ENCODE results near the gene POLR3H.
"Not testable (repeated sequence)": the region's sequence is repeated elsewhere in the genome, so short reads cannot be mapped to it uniquely, and the experiment has no call there.

Gene POLR3H, protein sequence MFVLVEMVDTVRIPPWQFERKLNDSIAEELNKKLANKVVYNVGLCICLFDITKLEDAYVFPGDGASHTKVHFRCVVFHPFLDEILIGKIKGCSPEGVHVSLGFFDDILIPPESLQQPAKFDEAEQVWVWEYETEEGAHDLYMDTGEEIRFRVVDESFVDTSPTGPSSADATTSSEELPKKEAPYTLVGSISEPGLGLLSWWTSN

DNA sequence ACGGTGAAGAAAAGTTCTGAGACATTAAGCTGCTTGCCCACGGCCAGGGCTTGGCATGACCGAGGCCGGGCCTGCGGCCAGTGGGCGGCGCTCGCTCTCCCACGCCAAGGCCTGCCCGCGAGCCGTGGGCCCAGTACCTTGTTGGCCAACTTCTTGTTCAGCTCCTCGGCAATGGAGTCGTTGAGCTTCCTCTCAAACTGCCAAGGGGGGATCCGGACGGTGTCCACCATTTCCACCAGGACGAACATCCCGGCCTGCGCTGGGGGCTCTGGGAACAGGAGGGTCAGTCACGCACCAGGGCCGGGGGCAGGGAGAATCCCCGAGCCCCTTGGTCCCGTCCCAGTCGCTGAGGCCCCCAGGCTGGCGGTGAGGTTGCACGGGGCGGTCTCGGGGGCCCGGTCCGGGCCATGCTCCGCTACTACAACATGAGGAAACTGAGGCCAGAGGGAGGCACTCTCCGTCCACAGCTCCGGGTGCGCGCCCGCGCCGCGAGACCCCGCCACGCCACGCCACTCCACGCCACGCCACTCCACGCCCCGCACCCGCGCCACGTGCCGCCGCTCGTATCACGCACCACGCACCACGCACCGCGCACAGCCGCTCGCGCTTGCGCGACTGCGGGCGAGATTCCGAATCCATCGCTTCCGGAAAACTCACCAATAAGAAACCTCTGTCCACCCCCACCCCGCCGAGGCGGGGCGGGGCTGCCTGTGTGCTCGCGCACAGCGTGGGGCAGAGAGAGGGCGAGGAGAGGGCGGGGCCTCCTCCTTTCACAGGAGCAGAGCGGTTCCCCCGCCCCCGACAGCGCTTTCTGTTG, at the start of gene POLR3H:
POLR3H (minus strand) TSS at position 617 of the 817 bp plus-strand sequence; CDS start at position 248, 369 bp downstream.
- DNase-seq = peak; percentile 71 to 99 (median 95)

DNA sequence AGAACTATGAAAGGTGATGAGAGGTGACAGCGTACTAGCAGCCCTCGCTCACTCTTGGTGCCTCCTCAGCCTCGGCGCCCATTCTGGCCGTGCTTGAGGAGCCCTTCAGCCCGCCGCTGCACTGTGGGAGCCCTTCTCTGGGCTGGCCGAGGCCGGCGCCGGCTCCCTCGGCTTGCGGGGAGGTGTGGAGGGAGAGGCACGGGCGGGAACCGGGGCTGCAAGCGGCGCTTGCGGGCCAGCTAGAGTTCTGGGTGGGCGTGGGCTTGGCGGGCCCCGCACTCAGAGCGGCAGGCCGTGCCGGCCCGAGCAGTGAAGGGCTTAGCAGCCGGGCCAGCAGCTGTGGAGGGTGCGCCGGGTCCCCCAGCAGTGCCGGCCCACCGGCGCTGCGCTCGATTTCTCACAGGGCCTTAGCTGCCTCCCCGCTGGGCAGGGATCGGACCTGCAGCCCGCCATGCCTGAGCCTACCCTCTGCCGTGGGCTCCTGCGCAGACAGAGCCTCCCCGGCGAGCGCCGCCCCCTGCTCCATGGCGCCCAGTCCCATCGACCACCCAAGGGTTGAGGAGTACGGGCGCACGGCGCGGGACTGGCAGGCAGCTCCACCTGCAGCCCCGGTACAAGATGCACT, 49.2 kb upstream of the POLR3H start:
- DNase-seq = not testable (repeated sequence)

DNA sequence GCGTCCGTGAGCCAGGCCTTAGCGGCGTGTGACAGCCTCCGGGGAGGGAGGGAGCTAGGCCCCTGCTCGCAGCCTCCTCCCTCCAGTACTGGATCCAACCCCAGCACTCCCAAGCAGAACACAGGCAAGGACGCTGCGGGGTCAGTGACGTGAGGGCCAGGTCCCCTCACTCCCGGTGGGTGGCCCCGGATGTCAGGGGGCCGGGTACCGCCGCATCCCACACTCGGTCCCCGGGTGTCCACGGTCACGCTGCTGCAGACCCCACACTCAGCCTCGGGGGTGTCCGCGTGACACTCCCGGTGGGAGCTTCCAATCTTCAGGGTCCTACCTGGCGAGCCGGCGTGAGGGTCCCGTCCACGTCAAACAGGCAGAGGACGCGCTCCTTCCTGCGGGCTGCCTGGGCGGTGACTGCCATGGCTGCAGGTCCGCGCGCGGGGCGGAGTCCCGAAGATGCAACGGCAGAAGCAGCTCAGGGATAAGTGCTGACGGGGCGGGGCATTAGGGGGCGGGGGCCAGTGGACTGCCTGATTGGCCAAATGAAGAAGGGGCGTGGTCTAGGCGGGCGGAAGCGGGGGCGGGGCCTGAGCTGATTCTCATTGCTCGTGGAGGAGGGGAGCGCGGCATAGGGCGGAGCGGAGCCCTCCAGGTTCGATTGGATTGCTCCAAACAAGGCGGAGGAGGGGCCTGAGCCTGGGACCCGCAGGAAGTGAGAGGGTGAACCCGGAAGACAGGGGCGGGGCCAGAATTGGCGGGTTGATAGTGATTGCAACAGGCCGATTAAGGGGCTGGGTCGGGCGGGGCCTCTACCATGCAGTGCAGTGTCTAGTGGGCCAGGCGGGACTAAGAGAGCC, 45.3 kb upstream of the POLR3H start, which contains the start of gene PMM1:
PMM1 (minus strand) TSS at position 450 of the 851 bp plus-strand sequence; CDS start at position 415, 35 bp downstream.
- DNase-seq = peak; percentile 67 to 100 (median 99)

DNA sequence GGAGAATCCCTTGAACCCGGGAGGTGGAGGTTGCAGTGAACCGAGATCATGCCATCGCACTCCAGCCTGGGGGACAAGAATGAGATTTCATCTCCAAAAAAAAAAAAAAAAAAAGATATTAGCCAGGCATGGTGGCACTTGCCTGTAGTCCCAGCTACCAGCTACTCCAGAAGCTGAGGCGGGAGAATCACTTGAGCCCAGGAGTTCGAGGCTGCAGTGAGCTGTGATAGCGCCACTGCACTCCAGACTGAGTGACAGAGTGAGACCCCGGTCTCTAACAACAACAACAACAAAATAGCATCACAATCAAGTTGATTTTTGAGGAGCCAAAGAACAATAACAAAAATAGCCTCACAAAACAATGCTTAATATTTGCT, 43.1 kb upstream of the POLR3H start:
- DNase-seq = no peak

GRCh38 chr22:41585898-41586297, 41.6 kb upstream of the POLR3H start:
- DNase-seq = no peak

DNA sequence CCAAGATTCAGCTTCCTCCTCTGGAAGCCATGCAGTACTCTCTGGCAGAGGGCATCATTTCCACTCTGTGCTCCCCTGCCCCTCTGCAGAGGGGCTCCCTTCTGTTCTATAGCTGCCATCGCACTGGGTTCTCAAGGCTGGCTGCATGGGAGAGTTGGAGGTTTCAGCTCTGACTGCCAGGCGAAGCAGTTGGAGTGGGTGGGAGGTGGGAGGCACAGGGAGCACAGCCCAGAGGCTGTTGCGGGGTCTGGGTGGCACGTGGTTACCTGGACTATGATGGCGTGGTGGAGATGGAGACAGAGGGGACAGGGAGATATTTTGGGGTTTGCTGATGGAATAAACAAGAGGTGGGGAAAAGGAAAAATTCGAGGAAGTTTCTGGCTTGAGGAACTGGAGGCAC, 40.6 kb upstream of the POLR3H start:
- no peak for DNase-seq

DNA sequence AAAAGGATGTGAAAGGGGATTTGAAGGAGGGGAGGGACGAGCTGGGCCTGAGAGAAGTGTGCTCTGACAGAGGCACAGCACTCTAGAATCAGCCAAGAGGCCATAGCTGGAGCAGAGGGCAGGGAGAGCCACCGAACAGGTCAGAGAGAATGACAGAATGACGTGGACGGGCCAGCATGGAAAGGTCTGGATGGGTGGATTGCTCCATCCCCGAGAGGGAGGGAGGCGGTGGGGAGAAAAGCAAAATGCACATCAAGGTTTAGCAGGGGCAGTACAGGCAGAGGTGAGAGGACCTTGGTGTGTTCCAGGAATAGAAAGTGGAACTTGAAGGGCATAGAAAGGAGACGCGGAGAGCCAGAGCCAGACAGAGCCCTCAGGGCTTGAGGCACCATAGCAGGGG, 38.4 kb upstream of the POLR3H start:
- no peak for DNase-seq

GRCh38 chr22:41579997-41580355, 35.7 kb upstream of the POLR3H start:
- DNase-seq = no peak

DNA sequence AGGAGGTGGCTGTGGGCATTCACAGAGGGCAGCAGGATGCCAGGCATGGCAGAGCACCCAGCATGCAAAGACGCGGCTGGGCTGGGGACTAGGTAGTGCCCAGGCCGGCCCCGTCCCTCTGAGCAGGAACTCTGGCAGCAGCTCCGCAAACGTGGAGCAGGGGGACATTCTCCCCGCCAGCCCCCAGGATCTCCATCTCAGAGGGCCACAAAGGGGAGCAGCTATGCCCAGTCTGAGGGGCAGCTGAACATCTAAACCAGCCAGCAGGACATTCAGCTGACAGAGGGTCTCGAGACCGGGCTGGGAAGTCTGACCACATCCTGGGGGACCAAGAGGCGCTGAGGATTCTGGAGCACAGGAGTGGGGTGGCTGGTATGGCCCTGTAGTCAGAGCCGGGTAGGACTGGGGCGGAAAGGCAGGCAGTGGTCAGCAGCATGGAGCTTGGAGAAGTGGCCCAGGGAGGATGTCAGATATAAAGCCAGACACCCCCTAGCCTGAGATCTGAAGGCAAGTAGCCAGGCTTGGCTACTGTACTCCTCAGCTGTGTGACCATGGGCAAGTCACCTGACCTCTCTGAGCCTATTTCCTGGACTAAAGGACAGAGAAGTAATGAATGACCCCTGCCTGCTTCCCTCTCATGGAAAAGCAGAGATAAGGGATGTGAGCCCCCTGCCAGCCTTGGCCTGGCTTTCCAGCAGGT, 35.2 kb upstream of the POLR3H start:
- no peak for DNase-seq

DNA sequence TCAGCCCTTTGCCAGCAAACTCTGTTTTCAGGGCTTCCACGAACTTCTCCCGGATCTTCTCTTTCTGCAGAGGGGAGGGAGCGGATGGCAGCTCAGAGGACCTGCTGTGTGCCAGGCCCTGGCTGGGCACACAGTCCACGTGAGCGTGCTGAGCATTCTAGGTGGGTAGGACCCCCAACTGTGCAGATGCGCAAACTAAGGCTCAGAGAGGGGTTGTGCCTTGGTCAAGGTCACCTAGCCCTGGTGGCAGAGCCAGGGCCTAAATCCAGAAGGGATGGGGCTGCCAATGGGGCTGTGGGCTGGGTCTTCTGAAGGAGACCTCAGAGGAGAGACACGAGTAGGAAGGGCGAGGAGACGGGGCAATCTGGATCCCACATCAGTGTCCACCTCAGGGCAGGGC, 34.5 kb upstream of the POLR3H start:
- DNase-seq = no peak

- no peak for DNase-seq
These were observed 33.8 kb upstream of the POLR3H start for GRCh38 chr22:41578114-41578513.

DNA sequence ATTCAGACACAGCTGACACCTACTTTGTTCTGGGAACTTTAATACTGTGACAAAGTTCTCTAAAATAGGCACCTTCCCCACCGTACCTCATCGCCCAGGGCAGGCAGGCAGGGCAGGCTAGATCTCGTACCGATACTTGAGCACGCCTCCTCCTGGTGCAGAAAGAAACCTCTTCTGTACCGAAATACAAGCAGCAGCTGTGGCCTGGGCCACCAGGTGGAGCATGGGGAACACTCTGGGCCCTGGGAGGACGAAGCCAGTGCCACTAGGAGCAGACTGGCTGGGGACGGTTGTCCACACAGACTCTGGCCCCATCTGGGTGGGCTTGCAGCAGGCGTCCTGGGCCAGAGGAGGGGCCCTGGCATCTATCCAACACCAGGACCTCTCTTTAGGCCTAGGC, 32.6 kb upstream of the POLR3H start:
- DNase-seq = peak in 14 of 51 donors; percentile 17 to 46 (median 26)

DNA sequence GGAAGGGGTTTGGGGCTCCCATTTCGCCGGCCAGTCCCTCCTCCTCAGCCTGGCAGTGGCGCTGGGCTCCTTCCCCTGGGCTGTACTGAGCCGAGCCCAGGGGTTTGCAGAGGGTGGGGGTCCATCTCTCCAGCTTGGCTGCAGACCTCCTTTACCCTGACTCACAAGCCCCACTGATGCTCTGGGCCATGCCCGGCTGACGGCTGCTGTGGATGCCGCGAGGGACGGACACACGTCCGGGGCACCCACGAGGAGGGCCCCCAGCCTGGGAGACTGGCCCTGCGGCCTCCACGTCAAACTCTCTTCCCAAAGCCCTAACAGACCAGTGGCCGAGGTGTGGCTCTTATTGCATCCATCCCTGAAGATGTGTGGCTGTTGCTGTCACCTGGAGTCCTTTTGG, 31.3 kb upstream of the POLR3H start:
- no peak for DNase-seq

- DNase-seq = peak in 25 of 51 donors; percentile 16 to 63 (median 39)
These were observed 30.6 kb upstream of the POLR3H start for GRCh38 chr22:41574847-41575381.

- no peak for DNase-seq
These were observed 29.4 kb upstream of the POLR3H start for GRCh38 chr22:41573677-41574076.

DNA sequence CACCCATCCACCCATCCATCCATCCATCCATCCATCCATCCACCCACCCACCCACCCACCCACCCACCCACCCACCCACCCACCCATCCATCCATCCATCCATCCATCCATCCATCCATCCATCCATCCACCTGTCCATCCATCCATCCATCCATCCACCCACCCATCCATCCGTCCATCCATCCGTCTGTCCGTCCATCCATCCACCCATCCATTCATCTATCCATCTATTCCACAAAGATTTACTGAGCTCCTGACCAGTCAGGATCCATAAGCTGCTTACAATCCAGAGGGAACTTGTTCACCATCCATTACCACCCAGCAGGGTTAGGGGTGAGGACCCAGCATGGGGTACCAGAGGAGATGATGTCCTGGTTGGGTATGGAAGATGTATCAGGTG, 28.0 kb upstream of the POLR3H start:
- DNase-seq = not testable (repeated sequence)

- DNase-seq = no peak
These were observed 27.5 kb upstream of the POLR3H start for GRCh38 chr22:41571786-41572185.

DNA sequence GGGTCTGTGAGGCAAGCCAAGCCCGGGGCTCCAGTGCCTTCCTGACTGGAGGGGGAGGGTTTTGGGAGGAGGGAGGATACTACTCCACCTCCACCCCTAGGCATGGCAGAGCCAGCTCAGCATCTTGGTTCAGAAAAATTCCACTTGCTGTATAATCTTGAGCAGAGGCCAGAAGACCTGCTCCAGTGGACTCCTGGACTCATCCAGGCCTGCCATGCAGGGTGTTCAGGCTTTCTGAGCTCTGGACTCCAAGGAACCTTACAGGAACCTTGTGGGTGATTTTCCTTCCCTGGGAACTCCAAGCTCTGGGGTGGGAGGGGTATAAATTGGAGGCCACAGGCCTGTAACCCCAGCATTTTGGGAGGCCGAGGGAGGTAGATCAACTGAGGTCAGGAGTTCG, 26.0 kb upstream of the POLR3H start:
- no peak for DNase-seq

- DNase-seq = peak in 16 of 51 donors; percentile 20 to 61 (median 46)
These were observed 24.5 kb upstream of the POLR3H start for GRCh38 chr22:41568811-41569210.

- no peak for DNase-seq
These were observed 23.2 kb upstream of the POLR3H start for GRCh38 chr22:41567512-41567768.
